ENCODE results near the gene GFOD1. TPM values are rescaled to one million over a fixed set of nuclear protein-coding genes. Genes with fewer than 3 reads are reported as not detected.

The GFOD1 gene
- total RNA-seq, 1 experiment from 2014 or later: not detected

GRCh38 chr6:13319891-13320564 is 167.4 kb downstream of the GFOD1 start:
- no peak for DNase-seq (ENCODE audit: low spot score)
- in situ Hi-C loops (cut with HindIII; ENCODE audit: low sequenced_read_pairs): no loop called here

- in situ Hi-C loops (cut with HindIII; ENCODE audit: low sequenced_read_pairs): no loop called here
- no peak for DNase-seq (ENCODE audit: low spot score)
These were observed 168.6 kb downstream of the GFOD1 start for GRCh38 chr6:13318821-13319220.

DNA sequence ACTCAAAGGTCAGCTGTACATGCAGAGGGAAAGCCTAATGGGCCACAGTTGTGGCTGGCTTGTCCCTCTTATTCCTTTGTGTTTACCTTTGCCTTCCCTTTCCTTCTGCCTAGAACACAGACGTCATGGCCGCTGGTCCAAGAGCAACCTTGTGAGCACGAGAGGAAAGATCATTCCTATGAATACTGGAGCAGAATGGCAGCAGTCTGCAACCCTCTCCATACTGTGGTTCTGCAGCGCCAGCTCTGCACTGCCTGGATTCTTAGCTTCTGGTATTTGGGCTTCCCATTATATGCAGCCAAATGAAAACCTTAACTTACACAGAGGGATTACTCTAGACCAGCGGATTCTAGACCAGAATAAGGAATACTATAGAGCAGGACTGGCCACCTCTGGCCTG is 171.5 kb downstream of the GFOD1 start:
- in situ Hi-C loops (cut with HindIII; ENCODE audit: low sequenced_read_pairs): no loop called here
- no peak for DNase-seq (ENCODE audit: low spot score)

DNA sequence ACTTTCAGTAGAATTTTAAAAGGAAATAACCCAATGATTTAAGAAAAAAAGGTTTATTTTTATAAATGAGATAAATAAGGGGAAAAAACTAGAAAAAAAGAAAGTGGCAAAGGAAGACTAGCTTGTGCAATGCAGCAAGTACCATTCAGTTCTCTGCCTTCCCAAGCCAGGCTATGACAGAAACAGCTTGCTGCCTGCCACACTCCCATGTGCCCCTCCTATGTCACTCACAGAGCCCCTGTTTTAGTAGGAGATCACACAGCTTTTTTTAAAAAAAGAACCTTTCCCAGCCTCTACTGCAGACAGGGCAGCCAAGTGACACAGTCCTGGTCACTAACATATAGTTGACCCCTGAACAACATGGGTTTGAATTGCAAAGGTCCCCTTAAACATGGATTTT is 172.6 kb downstream of the GFOD1 start:
- DNase-seq (ENCODE audit: low spot score): no peak
- in situ Hi-C loops (cut with HindIII; ENCODE audit: low sequenced_read_pairs): no loop called here

DNA sequence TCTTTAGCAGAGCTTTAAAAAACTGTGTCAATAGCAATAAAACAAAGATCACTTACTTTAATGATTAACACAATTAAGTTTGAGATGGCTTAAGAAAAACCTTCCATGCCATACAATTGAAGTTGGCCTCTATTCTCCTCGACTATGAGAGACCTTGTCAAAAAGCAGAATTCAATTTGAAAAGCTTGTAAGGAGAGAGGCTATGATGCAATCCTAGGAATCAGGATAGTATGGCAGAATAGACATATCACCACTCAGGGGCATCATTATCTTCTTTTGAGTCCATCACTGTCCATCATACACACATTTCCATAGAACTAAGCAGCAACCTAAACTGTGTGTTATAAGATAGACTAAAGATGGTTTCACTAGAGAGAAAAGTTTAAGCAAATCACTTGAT is 176.2 kb downstream of the GFOD1 start:
- in situ Hi-C loops (cut with HindIII; ENCODE audit: low sequenced_read_pairs): no loop called here
- DNase-seq (ENCODE audit: low spot score): no peak

GRCh38 chr6:13308332-13308731 is 179.1 kb downstream of the GFOD1 start:
- DNase-seq (ENCODE audit: low spot score): no peak
- in situ Hi-C loops (cut with HindIII; ENCODE audit: low sequenced_read_pairs): no loop called here

Other genes with a start within 250 kb of the GFOD1 start
- 45.5 and 45.9 TPM in 2 replicates for gene TBC1D7, start 159.1 kb downstream of the GFOD1 start, total RNA-seq (2014; rRNA removed; shearing (Covaris generic))
- gene SIRT5, start 87.0 kb upstream of the GFOD1 start, total RNA-seq (2014; rRNA removed; shearing (Covaris generic)): 9.7 and 13.9 TPM in 2 replicates
- gene NOL7, start 127.7 kb upstream of the GFOD1 start, total RNA-seq (2014; rRNA removed; shearing (Covaris generic)): 114 and 117 TPM in 2 replicates
- gene RANBP9, start 224.2 kb upstream of the GFOD1 start, total RNA-seq (2014; rRNA removed; shearing (Covaris generic)): 20.7 and 36.3 TPM in 2 replicates

All from G401 (cell line).